GOT3 (cell line): ENCODE measurements around the gene SMG5.

Experiments used
- DNase-seq: peaks from one replicate; lab custom pipeline; 2025; ENCODE audit warnings: mixed read lengths; lab: John Stamatoyannopoulos, UW

Gene SMG5

GRCh38 chr1:156212130-156212529, 70.5 kb downstream of the SMG5 start:
- DNase-seq = no peak

GRCh38 chr1:156211243-156211642, 71.4 kb downstream of the SMG5 start:
- no peak for DNase-seq

GRCh38 chr1:156204686-156205085, 77.9 kb downstream of the SMG5 start:
- DNase-seq = no peak

GRCh38 chr1:156203331-156203730, 79.3 kb downstream of the SMG5 start:
- no peak for DNase-seq

GRCh38 chr1:156200044-156200443, 82.6 kb downstream of the SMG5 start:
- DNase-seq = no peak
